HuH-7.5 (cell line): ENCODE results near the gene TACC2.
"Not testable (repeated sequence)": the region's sequence is repeated elsewhere in the genome, so short reads cannot be mapped to it uniquely, and the experiment has no call there.

Experiments
- DNase-seq: peaks from one replicate; pipeline ENCODE4 v3.0.0; 2011; ENCODE audit warnings: low spot score

Gene TACC2

GRCh38 chr10:122191936-122192541 is 203.1 kb downstream of the TACC2 start:
- DNase-seq, result no peak

- no peak for DNase-seq
Observed at GRCh38 chr10:122194251-122194650, 205.3 kb downstream of the TACC2 start.

GRCh38 chr10:122196218-122196617 is 207.3 kb downstream of the TACC2 start:
- no peak for DNase-seq

DNA sequence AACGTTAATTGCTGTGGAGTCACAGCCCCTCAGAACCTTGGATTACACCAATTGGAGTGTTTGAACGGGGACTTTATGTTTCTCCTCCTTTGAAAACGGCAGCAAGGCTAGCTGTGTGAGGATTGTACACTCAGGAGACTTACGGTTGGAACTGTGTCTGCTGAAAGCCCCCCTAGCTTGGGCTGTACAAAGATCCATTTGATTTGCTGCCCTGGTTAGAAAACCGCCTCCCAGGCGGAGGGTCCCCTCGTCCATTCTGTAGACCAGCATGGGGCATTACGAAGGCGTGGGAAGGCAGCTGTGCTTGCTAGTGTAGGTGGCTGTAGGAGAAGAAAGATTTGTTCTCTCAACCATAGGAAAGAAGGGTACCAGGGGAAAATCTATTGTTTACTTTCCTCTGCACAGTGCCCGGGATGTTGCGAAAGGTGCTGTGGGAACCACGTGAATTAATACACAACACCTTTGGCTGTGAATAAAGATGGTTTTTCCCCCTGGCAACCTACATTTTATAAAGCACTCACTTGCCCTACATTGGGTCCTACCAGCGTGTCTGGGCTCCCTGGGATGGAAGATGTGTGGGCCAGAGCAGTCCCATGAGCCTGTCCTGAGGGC is 208.8 kb downstream of the TACC2 start:
- DNase-seq, result no peak

DNA sequence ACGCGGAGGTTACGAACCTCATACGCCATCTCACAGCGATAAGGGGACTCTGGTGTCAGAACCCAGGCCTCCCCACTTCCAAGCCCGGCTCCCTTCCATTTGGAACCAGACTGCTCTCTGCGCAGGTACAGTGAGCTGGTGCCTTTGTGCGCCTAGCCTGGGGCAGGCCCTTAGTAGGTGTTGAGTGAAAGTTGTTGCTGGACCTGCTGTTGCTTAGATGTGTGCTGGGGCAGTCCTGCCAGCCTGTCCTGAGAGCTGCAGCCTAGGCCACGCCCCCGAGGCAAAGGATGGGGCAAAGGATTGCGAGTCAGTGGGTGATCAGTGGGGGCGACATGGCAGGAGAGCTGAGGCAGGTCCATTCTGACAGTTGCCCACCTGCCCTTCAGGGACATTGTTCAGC is 209.7 kb downstream of the TACC2 start:
- no peak for DNase-seq

DNA sequence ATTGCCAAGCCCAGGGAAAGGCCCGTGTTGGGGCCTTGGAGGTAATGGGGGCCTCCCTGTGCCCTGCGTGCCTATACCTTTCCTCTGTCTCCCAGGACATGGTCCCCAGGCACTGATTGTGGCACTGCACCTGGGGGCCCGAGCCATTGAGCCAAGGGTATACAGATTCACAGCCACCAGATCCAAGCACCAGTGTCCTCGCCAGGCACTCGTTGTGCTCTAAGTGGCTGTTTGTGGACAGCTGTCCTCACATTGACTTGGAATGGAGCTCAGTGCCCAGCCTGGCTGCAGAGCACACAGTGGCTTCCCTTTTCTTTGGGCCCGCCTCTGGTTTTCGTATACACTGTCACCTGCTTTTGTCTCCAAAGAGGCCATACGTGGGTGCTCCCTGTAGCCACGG is 210.1 kb downstream of the TACC2 start:
- DNase-seq, result no peak

- DNase-seq, result no peak
Observed at GRCh38 chr10:122199689-122200088, 210.7 kb downstream of the TACC2 start.

- DNase-seq, result no peak
Observed at GRCh38 chr10:122201401-122201800, 212.4 kb downstream of the TACC2 start.

GRCh38 chr10:122203180-122203579 is 214.2 kb downstream of the TACC2 start:
- DNase-seq, result not testable (repeated sequence)

- no peak for DNase-seq
Observed at GRCh38 chr10:122204691-122205489, 215.9 kb downstream of the TACC2 start.

DNA sequence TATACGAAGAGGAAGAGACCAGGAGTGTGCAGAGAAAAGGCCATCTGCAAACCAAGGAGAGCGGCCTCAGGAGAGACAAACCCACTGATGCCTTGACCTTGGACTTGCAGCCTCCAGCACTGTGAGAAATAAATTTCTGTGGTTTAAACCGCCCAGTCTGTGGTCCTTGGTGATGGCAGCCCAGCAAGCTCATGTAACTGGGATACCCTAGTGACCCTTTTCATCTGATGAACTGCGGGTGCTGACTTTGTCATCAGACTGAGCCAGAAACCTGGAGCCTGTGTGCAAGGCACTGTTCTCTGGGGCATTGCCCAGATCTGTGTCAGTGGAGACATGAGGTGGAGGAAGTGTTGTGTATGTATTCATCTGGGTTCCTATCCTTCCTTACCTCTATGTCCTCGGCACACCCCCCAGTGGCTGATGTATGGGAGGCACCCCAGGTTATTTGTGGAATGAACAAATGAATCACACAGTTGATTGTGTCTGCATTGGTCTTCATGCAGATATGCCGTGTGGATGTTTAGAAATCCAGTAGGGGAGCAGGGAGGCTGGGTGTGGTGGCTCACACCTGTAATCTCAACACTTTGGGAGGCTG is 217.6 kb downstream of the TACC2 start:
- DNase-seq, result no peak

- DNase-seq, result no peak
Observed at GRCh38 chr10:122207163-122207562, 218.2 kb downstream of the TACC2 start.

- no peak for DNase-seq
Observed at GRCh38 chr10:122207596-122207995, 218.6 kb downstream of the TACC2 start.

GRCh38 chr10:122208571-122209430 is 219.8 kb downstream of the TACC2 start:
- no peak for DNase-seq

GRCh38 chr10:122210481-122211265 is 221.7 kb downstream of the TACC2 start:
- no peak for DNase-seq

GRCh38 chr10:122213364-122213763 is 224.4 kb downstream of the TACC2 start:
- DNase-seq, result no peak

GRCh38 chr10:122213766-122214165 is 224.8 kb downstream of the TACC2 start:
- no peak for DNase-seq

DNA sequence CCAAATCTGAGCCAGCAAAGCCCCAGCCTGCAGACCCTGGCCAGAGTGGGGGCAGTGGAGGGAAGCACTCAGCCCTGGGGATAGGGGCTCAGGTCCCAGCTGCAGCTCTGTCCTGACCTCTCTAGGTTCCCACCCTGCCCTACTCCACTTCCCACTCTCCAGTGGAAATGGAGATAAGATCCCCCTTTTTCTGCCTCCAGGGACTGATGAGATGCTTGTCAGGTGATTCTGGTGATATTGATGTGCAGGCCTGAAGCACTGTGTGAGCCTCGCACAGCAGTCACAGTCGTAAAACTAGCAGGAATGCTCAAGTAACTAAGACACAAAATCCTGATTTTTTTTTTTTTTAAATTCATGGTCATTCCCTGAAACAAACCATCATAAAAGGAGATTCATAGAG is 227.1 kb downstream of the TACC2 start:
- DNase-seq, result no peak

- no peak for DNase-seq
Observed at GRCh38 chr10:122219340-122219739, 230.4 kb downstream of the TACC2 start.

GRCh38 chr10:122220736-122221135 is 231.8 kb downstream of the TACC2 start:
- DNase-seq, result no peak

- DNase-seq, result no peak
Observed at GRCh38 chr10:122221958-122222357, 233.0 kb downstream of the TACC2 start.
